Testis (tissue), 3 donors: Measurements from ENCODE around the gene EML2. TPM values are rescaled to one million over a fixed set of nuclear protein-coding genes. Genes with fewer than 3 reads are reported as not detected.

ENCODE experiments used
- DNase-seq: peaks from one replicate; pipeline ENCODE4 v3.0.0-alpha.2; 2019
- H3K27ac ChIP-seq, 2 donors: fragments of 200-600 bp; sonication (generic); one replicate each; pipeline ENCODE4 v1.5.1; 2019
- H3K27me3 ChIP-seq: fragments of 200-600 bp; sonication (generic); one replicate; pipeline ENCODE4 v1.5.1; 2019
- H3K36me3 ChIP-seq: fragments of 200-600 bp; sonication (generic); one replicate; pipeline ENCODE4 v1.5.1; 2017; ENCODE audit warnings: low read depth; ENCODE audit errors: missing control alignments
- H3K4me1 ChIP-seq: fragments of 200-600 bp; sonication (generic); one replicate; pipeline ENCODE4 v1.5.1; 2019
- H3K4me3 ChIP-seq, 2 donors: fragments of 200-600 bp; sonication (generic); one replicate each; pipeline ENCODE4 v1.5.1; 2017 to 2019
- H3K9me3 ChIP-seq: fragments of 200-600 bp; sonication (generic); one replicate; pipeline ENCODE4 v1.5.1; 2017
- CTCF ChIP-seq, 3 experiments: fragments of 450-650 bp in 2 of 3; fragments of 200-600 bp in 1 of 3; sonication (generic) in 1 of 3; IDR thresholded peaks; one replicate each; pipeline ENCODE4 v1.5.1; 2016 to 2019; ENCODE audit warnings: antibody characterized with exemption in 3 of 3, mild to moderate bottlenecking in 2 of 3, moderate library complexity in 1 of 3
- POLR2A ChIP-seq: fragments of 450-650 bp; IDR thresholded peaks from one replicate; pipeline ENCODE4 v1.6.1; 2017; ENCODE audit warnings: antibody characterized with exemption, mild to moderate bottlenecking, moderate library complexity
- WGBS, 2 donors: methylation state at CpG; one replicate each; pipeline ENCODE4 v1.1.5; 2018; 5-methylcytosine and 5-hydroxymethylcytosine counted together
- intact Hi-C: fragments of 100-400 bp; cut with DNase I; formaldehyde crosslinking; loops from one replicate; pipeline ENCODE4 v1.15.1; 2023; ENCODE audit warnings: low total_unique reads
- microRNA counts, 2 donors: library from miRNA; unstranded; fragments of <30 nt; microRNA quantifications; one replicate each; lab custom pipeline; 2016
- microRNA-seq, 2 donors: library from miRNA; unstranded; fragments of <30 nt; microRNA quantifications; one replicate each; pipeline ENCODE4, GENCODE V29; 2016; ENCODE audit warnings: borderline number of aligned reads in 2 of 2, borderline replicate concordance in 1 of 2
- polyA plus RNA-seq: library from polyadenylated mRNA; stranded (reverse); fragments of 350-450 nt; fragmentation: Illumina TruSeq; extraction: RNeasy Lipid Tissue Mini Kit (QIAGEN cat#74804); gene quantifications from one replicate; pipeline ENCODE4 v1.2.3, GENCODE V29; 2014; ENCODE audit warnings: low read depth, low replicate concordance; ENCODE audit not compliant: insufficient read depth
- small RNA-seq, 2 donors: library from RNA; depleted of rRNA; stranded (forward); fragments of <200 nt; gene quantifications; one replicate each; pipeline ENCODE3, GENCODE V24; 2016
- total RNA-seq, 2 donors: library from RNA; depleted of rRNA; stranded (reverse); fragments of >200 nt; gene quantifications; one replicate each; pipeline ENCODE4 v1.2.3, GENCODE V29; 2016

Gene EML2
- total and polyA plus RNA-seq, 3 donors from 2014 or later: 28.5 to 48.4 (median 36.3) TPM

GRCh38 chr19:45560686-45561085 lies 78.5 kb downstream of the EML2 start:
- Histone ChIP-seq H3K9me3 (no peaks in the 10 kb centered on the region), H3K27ac (no peak overlapping the region), H3K27me3 (no peaks in the 10 kb centered on the region), H3K36me3 (no peaks in the 10 kb centered on the region), H3K4me3 (no peak overlapping the region), H3K4me1 (peaks cover 8% of the 10 kb centered on the region)
- no peak for DNase-seq
- intact Hi-C loops: no loop called here
- TF ChIP-seq POLR2A (no peak), CTCF (IDR thresholded peaks at IDR 0.05) (no peak)
- WGBS, 2 donors: 89 to 98% methylated on average over 11 of the region's 11 CpGs

GRCh38 chr19:45560038-45560437 lies 79.2 kb downstream of the EML2 start:
- DNase-seq: no peak
- no peak overlapping the region for H3K4me3 ChIP-seq
- H3K36me3 ChIP-seq: no peaks in the 10 kb centered on the region
- TF ChIP-seq POLR2A (no peak), CTCF (IDR thresholded peaks at IDR 0.05) (no peak)
- H3K27me3 ChIP-seq: no peaks in the 10 kb centered on the region
- WGBS, 2 donors: 71 to 86% methylated on average over 5 of the region's 5 CpGs
- H3K27ac ChIP-seq: no peak overlapping the region
- intact Hi-C loops: no loop called here
- peaks cover 8% of the 10 kb centered on the region for H3K4me1 ChIP-seq
- no peaks in the 10 kb centered on the region for H3K9me3 ChIP-seq

MicroRNAs encoded within 50 kb of the gene (microRNA counts, 767-probe panel; counts per million panel counts)
- 0 to 152 counts per million in 2 donors for microRNA hsa-miR-330-3p (lab: Ali Mortazavi, UCI)
- 0 to 152 counts per million in 2 donors for microRNA hsa-miR-330-5p (lab: Ali Mortazavi, UCI)
- 0 to 152 counts per million in 2 donors for microRNA hsa-miR-642a-5p (lab: Ali Mortazavi, UCI)
- microRNA hsa-miR-642b-3p (lab: Ali Mortazavi, UCI): 0 to 152 counts per million in 2 donors

Small RNA genes within 50 kb of the gene (microRNA-seq; reads per million reads assigned to microRNA genes)
- gene MIR330: 55.6 to 67.0 reads per million in 2 donors
- 0 reads per million in 2 donors for gene MIR642A
- 0 reads per million in 2 donors for gene MIR642B

Small RNA genes within 50 kb of the gene (small RNA-seq; reads per million reads assigned to genes)
- gene MIR642A (0 to 0.09 reads per million in 2 donors), gene RN7SL836P (0 to 0.09 reads per million in 2 donors)

Other genes with a start within 250 kb of the EML2 start
- 10 to 100 TPM in 1 of 2 donors, 1 to 10 TPM in 1; 9.7 to 12.2 TPM for gene PPP1R13L, start 234.3 kb downstream of the EML2 start, total RNA-seq
- gene PPP1R13L, start 234.3 kb downstream of the EML2 start, polyA plus RNA-seq: 13.3 TPM
- gene POLR1G, start 232.8 kb downstream of the EML2 start, total RNA-seq: 10 to 100 TPM; 10.2 to 12.1 TPM
- gene POLR1G, start 232.8 kb downstream of the EML2 start, polyA plus RNA-seq: 5.8 TPM
- 10 to 100 TPM; 71.8 to 95.7 TPM for gene ERCC1, start 215.5 kb downstream of the EML2 start, total RNA-seq
- gene ERCC1, start 215.5 kb downstream of the EML2 start, polyA plus RNA-seq: 112 TPM
- gene FOSB, start 171.4 kb downstream of the EML2 start, total RNA-seq: 1 to 10 TPM; 1.2 to 3.9 TPM
- 22.7 TPM for gene FOSB, start 171.4 kb downstream of the EML2 start, polyA plus RNA-seq
- 1 to 10 TPM; 5.2 to 5.3 TPM for gene RTN2, start 142.3 kb downstream of the EML2 start, total RNA-seq
- gene RTN2, start 142.3 kb downstream of the EML2 start, polyA plus RNA-seq: 4.2 TPM
- 1 to 10 TPM; 1.9 to 2.3 TPM for gene PPM1N, start 141.0 kb downstream of the EML2 start, total RNA-seq
- gene PPM1N, start 141.0 kb downstream of the EML2 start, polyA plus RNA-seq: 3.4 TPM
- 10 to 100 TPM; 52.7 to 57.9 TPM for gene VASP, start 131.9 kb downstream of the EML2 start, total RNA-seq
- 37.7 TPM for gene VASP, start 131.9 kb downstream of the EML2 start, polyA plus RNA-seq
- gene OPA3, start 54.6 kb downstream of the EML2 start, total RNA-seq: 10 to 100 TPM; 18.3 to 19.3 TPM
- 20.9 TPM for gene OPA3, start 54.6 kb downstream of the EML2 start, polyA plus RNA-seq
- gene GPR4, start 37.2 kb downstream of the EML2 start, total RNA-seq: 1 to 10 TPM in 1 of 2 donors, under 1 TPM in 1; 0.81 to 1.9 TPM
- 3.2 TPM for gene GPR4, start 37.2 kb downstream of the EML2 start, polyA plus RNA-seq
- under 1 TPM; 0.16 to 0.74 TPM for gene GIPR, start 28.8 kb upstream of the EML2 start, total RNA-seq
- gene GIPR, start 28.8 kb upstream of the EML2 start, polyA plus RNA-seq: 0.50 TPM
- 100 to 1,000 TPM; 111 to 128 TPM for gene SNRPD2, start 52.6 kb upstream of the EML2 start, total RNA-seq
- gene SNRPD2, start 52.6 kb upstream of the EML2 start, polyA plus RNA-seq: 242 TPM
- gene QPCTL, start 53.3 kb upstream of the EML2 start, total RNA-seq: 1 to 10 TPM; 5.3 to 6.9 TPM
- 3.5 TPM for gene QPCTL, start 53.3 kb upstream of the EML2 start, polyA plus RNA-seq
- 10 to 100 TPM; 22.4 to 24.2 TPM for gene FBXO46, start 91.5 kb upstream of the EML2 start, total RNA-seq
- gene FBXO46, start 91.5 kb upstream of the EML2 start, polyA plus RNA-seq: 20.1 TPM
- gene MEIOSIN, start 94.0 kb upstream of the EML2 start, total RNA-seq: 10 to 100 TPM in 1 of 2 donors, 1 to 10 TPM in 1; 9.2 to 13.8 TPM
- 10.4 TPM for gene MEIOSIN, start 94.0 kb upstream of the EML2 start, polyA plus RNA-seq
- 10 to 100 TPM; 16.1 to 19.4 TPM for gene SIX5, start 129.9 kb upstream of the EML2 start, total RNA-seq
- gene SIX5, start 129.9 kb upstream of the EML2 start, polyA plus RNA-seq: 12.9 TPM
- gene DMPK, start 143.1 kb upstream of the EML2 start, total RNA-seq: 10 to 100 TPM; 66.2 to 68.8 TPM
- gene DMPK, start 143.1 kb upstream of the EML2 start, polyA plus RNA-seq: 42.6 TPM
- 100 to 1,000 TPM; 111 to 124 TPM for gene DMWD, start 153.4 kb upstream of the EML2 start, total RNA-seq
- 59.0 TPM for gene DMWD, start 153.4 kb upstream of the EML2 start, polyA plus RNA-seq
- 10 to 100 TPM; 17.0 to 20.9 TPM for gene RSPH6A, start 175.9 kb upstream of the EML2 start, total RNA-seq
- gene RSPH6A, start 175.9 kb upstream of the EML2 start, polyA plus RNA-seq: 88.3 TPM
- gene SYMPK, start 223.8 kb upstream of the EML2 start, total RNA-seq: 100 to 1,000 TPM; 123 to 142 TPM
- 195 TPM for gene SYMPK, start 223.8 kb upstream of the EML2 start, polyA plus RNA-seq
- 1 to 10 TPM; 1.5 to 1.7 TPM for gene FOXA3, start 224.9 kb upstream of the EML2 start, total RNA-seq
- gene FOXA3, start 224.9 kb upstream of the EML2 start, polyA plus RNA-seq: 1.7 TPM
- gene IRF2BP1, start 246.7 kb upstream of the EML2 start, total RNA-seq: 10 to 100 TPM; 36.0 to 48.3 TPM
- 13.8 TPM for gene IRF2BP1, start 246.7 kb upstream of the EML2 start, polyA plus RNA-seq